LNCAP (cell line): ENCODE results near the gene OR13G1.

Experiments
- TF ChIP-seq, protein P1 (sequence below): fragments of 450-650 bp; IDR thresholded peaks from 2 replicates; pipeline ENCODE4 v1.5.1; 2017; ENCODE audit warnings: mild to moderate bottlenecking

Gene OR13G1, protein sequence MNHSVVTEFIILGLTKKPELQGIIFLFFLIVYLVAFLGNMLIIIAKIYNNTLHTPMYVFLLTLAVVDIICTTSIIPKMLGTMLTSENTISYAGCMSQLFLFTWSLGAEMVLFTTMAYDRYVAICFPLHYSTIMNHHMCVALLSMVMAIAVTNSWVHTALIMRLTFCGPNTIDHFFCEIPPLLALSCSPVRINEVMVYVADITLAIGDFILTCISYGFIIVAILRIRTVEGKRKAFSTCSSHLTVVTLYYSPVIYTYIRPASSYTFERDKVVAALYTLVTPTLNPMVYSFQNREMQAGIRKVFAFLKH

DNA sequence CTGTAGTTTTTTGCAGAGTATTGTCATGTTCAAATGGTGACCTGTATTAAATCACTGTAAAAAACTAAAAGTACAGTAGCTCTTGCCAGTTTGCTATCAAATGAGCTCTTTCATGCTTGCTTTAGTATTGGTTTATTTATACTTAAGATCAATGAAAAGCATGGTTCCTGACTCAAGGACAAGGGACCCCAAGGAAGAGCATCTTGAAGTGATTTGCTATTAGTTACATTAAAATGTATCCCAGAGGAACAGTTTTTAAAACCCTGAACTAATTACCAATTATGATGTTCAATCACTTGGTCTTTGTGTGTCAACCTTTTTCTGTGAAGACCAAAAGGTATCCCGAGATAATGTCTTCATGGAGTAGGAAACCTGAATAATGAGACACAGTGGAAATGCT lies at the start of gene OR13G1:
OR13G1 (minus strand) TSS at position 101 of the 400 bp plus-strand sequence. CDS start 6,698 bp downstream, outside the sequence.
- TF ChIP-seq, protein P1, sequence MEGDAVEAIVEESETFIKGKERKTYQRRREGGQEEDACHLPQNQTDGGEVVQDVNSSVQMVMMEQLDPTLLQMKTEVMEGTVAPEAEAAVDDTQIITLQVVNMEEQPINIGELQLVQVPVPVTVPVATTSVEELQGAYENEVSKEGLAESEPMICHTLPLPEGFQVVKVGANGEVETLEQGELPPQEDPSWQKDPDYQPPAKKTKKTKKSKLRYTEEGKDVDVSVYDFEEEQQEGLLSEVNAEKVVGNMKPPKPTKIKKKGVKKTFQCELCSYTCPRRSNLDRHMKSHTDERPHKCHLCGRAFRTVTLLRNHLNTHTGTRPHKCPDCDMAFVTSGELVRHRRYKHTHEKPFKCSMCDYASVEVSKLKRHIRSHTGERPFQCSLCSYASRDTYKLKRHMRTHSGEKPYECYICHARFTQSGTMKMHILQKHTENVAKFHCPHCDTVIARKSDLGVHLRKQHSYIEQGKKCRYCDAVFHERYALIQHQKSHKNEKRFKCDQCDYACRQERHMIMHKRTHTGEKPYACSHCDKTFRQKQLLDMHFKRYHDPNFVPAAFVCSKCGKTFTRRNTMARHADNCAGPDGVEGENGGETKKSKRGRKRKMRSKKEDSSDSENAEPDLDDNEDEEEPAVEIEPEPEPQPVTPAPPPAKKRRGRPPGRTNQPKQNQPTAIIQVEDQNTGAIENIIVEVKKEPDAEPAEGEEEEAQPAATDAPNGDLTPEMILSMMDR = no peak

DNA sequence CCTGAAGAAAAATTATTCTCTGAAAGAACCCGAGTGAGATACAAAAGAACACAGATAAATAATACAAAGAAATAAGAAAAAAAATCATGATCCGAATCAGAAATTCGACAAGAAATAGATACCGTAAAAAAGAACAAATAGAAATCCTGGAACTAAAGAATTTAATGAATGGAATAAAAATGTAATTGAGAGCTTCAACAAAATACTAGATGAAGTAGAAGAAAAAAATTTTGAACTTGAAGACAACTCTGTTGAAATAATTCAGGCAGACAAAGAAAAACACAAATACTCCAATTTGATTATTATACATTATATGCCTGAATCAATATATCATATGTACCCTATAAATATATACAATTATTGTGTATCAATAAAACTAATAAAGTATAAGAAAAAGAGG lies 41.7 kb upstream of the OR13G1 start:
- TF ChIP-seq, protein P1 = no peak

DNA sequence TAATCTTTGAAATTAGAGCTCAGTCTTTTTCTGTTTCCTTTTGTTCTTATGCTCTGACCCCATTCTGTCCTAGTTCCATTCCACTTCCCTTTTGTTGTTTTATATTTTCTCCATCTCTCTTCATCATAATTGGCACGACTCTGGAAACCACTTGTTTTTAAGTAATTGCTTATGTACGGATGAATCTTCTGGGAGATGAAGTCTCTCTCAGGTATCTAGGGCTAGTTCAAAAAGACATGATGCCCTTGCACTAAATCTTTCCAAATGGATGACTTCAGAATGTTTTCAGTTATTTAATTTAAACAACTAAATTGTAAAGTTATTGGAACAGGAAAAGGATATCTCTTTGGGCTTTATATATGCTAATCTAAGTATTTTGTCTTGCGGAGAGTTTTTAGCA lies 37.0 kb upstream of the OR13G1 start, which contains the start of gene OR6F1:
OR6F1 (minus strand) TSS at position 101 of the 400 bp plus-strand sequence. CDS start 3,891 bp downstream, outside the sequence.
- TF ChIP-seq, protein P1 = no peak

DNA sequence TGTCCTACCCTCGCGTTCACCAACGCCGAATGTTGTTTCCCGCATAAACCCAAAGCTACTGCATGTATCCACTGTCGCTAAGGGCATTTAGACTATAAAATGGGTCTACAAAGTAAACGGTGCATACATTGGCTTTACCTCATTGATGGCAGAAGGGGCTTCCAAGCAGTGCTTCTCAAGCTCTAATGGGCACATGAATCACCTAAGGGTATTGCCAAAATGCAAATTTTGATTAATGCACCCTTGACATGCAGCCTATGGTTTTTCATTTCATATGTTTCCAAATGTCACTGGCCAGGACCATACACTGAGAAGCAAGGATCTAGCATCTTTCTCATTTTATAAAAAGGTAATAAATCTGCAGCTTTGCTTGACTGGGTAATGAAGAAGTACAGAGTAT lies 34.2 kb upstream of the OR13G1 start:
- TF ChIP-seq, protein P1 = no peak

DNA sequence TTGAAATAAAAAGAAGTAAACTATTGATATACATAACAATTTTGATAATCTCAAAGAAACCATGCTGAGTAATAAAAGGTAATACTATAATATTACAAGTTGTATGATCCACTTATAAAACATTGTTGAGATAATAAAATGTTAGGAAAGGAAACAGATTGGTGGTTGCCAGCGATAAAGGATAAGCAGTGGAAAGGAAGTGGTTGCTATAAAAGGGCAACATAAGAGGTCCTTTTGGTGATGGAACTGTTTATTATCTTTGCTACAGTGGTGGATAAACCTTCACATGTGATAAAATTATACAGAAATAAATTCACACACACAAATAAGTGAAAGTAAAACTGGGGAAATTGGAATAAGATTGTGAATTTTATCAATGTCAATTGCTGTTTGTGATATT lies 21.8 kb upstream of the OR13G1 start:
- TF ChIP-seq, protein P1 = no peak

DNA sequence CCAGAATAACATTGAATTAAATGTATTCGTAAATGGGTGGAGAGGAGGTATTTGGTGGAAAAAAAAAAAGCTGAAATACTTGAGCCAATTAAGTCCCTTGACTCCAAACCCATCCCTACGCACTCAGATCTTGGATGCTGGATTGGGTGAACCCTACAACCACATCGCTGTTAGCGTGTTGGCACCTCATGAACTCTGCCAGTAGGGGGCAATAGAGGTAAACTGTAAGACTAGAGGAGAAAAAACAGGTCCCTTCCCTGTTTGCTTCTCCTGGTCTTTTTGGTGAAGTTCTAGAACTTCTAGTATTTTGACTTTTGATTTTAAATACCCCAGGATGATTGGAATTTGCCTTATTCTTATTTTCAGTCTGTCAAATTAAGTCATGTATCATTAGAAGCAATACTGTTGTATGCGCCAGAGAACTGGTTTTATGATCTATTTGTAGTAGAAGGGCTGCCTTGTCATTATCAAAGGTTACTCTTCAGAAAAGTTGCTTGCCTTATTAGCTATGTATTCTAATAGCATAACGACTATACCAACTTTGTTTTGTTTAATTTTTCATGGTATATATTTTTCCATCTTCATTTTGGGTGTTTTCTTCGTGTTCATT lies 1.9 kb upstream of the OR13G1 start:
- TF ChIP-seq, protein P1 = peak; percentile 93

DNA sequence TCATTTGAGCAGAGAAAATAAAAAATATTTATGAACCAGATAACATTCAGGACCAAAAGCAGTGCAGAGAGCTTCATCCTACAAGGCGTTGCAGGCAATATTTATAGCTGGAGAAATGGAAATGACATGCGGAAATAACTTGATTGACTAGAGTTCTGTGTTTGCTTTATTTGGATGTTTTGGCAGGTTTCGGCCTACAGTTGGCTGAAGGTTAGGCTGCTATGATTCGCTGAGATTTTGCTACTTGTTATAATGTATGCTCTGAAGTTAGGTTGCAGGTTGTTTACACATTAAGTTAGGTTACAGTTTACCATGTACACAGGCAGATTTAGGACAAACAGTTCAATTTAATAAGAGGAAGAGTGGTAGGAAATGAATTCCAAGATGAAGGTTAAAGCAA lies 632 bp upstream of the OR13G1 start:
- TF ChIP-seq, protein P1 = no peak
